Gastroesophageal sphincter (tissue), 4 donors: ENCODE measurements around the gene TXLNB. TPM values are rescaled to one million over a fixed set of nuclear protein-coding genes. Genes with fewer than 3 reads are reported as not detected.

Source experiments
- ATAC-seq: fragments of 150-250 bp; one replicate; pipeline ENCODE4 v1.9.1; 2016; ENCODE audit warnings: mild to moderate bottlenecking, moderate library complexity
- H3K27ac ChIP-seq, 4 donors: fragments of 200-600 bp; sonication (generic) in 3 of 4; 1 replicate in 3 of 4; 2 replicates in 1 of 4; pipeline ENCODE4 v1.5.1; 2016 to 2019
- H3K27me3 ChIP-seq: fragments of 200-600 bp; sonication (generic); one replicate; pipeline ENCODE4 v1.5.1; 2019
- H3K36me3 ChIP-seq, 2 donors: fragments of 200-600 bp; sonication (generic); one replicate each; pipeline ENCODE4 v1.5.1; 2019; ENCODE audit warnings: control low read depth in 1 of 2
- H3K4me1 ChIP-seq, 3 donors: fragments of 200-600 bp; sonication (generic); 1 replicate in 2 of 3; 2 replicates in 1 of 3; pipeline ENCODE4 v1.5.1; 2016 to 2019; ENCODE audit warnings: control low read depth in 2 of 3
- H3K4me3 ChIP-seq, 2 donors: fragments of 200-600 bp; sonication (generic); one replicate each; pipeline ENCODE4 v1.5.1; 2019; ENCODE audit warnings: mild to moderate bottlenecking in 1 of 2, moderate library complexity in 1 of 2
- H3K9me3 ChIP-seq, 3 donors: fragments of 200-600 bp; sonication (generic); one replicate each; pipeline ENCODE4 v1.5.1; 2017 to 2019; ENCODE audit warnings: control low read depth in 2 of 3
- EP300 ChIP-seq: sonication (generic); formaldehyde crosslinking; IDR thresholded peaks from one replicate; pipeline ENCODE4 v1.6.1; 2017; ENCODE audit warnings: antibody characterized with exemption, mild to moderate bottlenecking
- POLR2A ChIP-seq, 2 donors: fragments of 450-650 bp; IDR thresholded peaks; one replicate each; pipeline ENCODE4 v1.6.1; 2017; ENCODE audit warnings: antibody characterized with exemption in 2 of 2, mild to moderate bottlenecking in 2 of 2, moderate library complexity in 1 of 2
- POLR2AphosphoS5 ChIP-seq: sonication (generic); formaldehyde crosslinking; IDR thresholded peaks from one replicate; pipeline ENCODE4 v1.6.1; 2017; ENCODE audit warnings: antibody characterized with exemption
- WGBS, 2 donors: methylation state at CpG; one replicate each; pipeline ENCODE4 v1.1.5; 2018; ENCODE audit warnings: low coverage in 1 of 2; 5-methylcytosine and 5-hydroxymethylcytosine counted together
- total RNA-seq, 4 donors: library from RNA; depleted of rRNA; stranded (reverse); fragments of >200 nt; gene quantifications; one replicate each; pipeline ENCODE4 v1.1.0, GENCODE V29; 2016
- TF ChIP-seq, protein P1 (sequence below), 4 experiments: fragments of 200-600 bp in 2 of 4; fragments of 450-650 bp in 2 of 4; sonication (generic) in 1 of 4; IDR thresholded peaks; one replicate each; pipeline ENCODE4 v1.5.1; 2017 to 2019; ENCODE audit warnings: antibody characterized with exemption in 4 of 4, mild to moderate bottlenecking in 2 of 4, moderate library complexity in 2 of 4

The TXLNB gene
- total RNA-seq, 4 donors from 2014 or later, result 0.67 to 5.4 (median 2.6) TPM

GRCh38 chr6:139306291-139306981 is 14.6 kb upstream of the TXLNB start:
- Histone ChIP-seq H3K27ac (no peak overlapping the region), H3K27me3 (no peaks in the 10 kb centered on the region), H3K4me3 (no peak overlapping the region), H3K4me1 (no peaks in the 10 kb centered on the region), H3K36me3 (no peaks in the 10 kb centered on the region), H3K9me3 (no peaks in the 10 kb centered on the region)
- TF ChIP-seq, protein P1, sequence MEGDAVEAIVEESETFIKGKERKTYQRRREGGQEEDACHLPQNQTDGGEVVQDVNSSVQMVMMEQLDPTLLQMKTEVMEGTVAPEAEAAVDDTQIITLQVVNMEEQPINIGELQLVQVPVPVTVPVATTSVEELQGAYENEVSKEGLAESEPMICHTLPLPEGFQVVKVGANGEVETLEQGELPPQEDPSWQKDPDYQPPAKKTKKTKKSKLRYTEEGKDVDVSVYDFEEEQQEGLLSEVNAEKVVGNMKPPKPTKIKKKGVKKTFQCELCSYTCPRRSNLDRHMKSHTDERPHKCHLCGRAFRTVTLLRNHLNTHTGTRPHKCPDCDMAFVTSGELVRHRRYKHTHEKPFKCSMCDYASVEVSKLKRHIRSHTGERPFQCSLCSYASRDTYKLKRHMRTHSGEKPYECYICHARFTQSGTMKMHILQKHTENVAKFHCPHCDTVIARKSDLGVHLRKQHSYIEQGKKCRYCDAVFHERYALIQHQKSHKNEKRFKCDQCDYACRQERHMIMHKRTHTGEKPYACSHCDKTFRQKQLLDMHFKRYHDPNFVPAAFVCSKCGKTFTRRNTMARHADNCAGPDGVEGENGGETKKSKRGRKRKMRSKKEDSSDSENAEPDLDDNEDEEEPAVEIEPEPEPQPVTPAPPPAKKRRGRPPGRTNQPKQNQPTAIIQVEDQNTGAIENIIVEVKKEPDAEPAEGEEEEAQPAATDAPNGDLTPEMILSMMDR (IDR thresholded peaks at IDR 0.05), result no peak
- TF ChIP-seq POLR2A (IDR thresholded peaks at IDR 0.05) (no peak), POLR2AphosphoS5 (no peak), EP300 (no peak)
- ATAC-seq, result no peak
- WGBS, 2 donors, result 73 to 81% methylated on average over 3 of the region's 3 CpGs

DNA sequence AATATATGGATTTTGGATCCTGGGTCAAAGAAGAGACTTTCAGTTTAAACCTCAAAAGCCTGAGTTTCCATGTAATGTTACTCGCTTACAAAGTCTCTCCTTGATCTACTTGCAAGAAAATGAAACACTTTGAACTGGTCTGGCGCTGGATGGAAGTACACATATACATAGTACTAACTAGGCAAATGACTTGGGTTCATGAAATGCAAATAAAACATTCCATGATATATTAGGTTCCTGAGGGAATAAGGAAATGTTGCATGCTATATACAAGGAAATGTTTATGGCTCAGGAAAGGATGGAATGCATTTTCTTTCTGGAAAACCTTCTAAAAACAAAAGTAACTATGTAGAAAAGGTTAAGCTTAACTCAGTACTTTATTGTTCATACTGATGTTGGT is 11.4 kb upstream of the TXLNB start:
- Histone ChIP-seq H3K4me1 (no peaks in the 10 kb centered on the region), H3K27ac (no peak overlapping the region), H3K36me3 (no peaks in the 10 kb centered on the region), H3K27me3 (no peaks in the 10 kb centered on the region), H3K9me3 (no peaks in the 10 kb centered on the region), H3K4me3 (no peak overlapping the region)
- TF ChIP-seq POLR2A (IDR thresholded peaks at IDR 0.05) (no peak), POLR2AphosphoS5 (no peak), EP300 (no peak)
- TF ChIP-seq, protein P1 (IDR thresholded peaks at IDR 0.05), result no peak
- 81 to 91% methylated on average over 2 of the region's 2 CpGs for WGBS, 2 donors
- no peak for ATAC-seq

DNA sequence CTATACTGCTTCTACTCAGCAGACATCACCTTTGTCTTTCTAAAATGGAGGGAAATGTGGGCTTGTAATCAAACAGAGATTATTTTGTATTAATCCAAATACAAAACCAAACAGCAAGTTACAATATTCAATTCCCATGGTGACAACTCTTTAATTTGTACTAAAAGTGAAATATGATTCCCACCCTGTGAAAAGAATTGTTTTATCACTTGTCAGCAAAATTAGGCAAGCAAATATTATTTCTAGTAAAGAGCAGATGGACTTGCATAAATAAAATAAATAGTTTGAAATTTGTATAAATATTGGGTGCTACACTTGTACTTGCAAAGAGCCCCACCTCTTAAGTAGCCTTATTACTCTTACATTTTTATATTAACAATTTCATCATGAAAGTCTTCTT is 6.1 kb upstream of the TXLNB start:
- Histone ChIP-seq H3K27me3 (no peaks in the 10 kb centered on the region), H3K4me3 (no peak overlapping the region), H3K27ac (no peak overlapping the region), H3K9me3 (no peaks in the 10 kb centered on the region), H3K4me1 (no peaks in the 10 kb centered on the region), H3K36me3 (no peaks in the 10 kb centered on the region)
- no peak for ATAC-seq
- no peak for TF ChIP-seq POLR2AphosphoS5
- no peak for TF ChIP-seq EP300
- TF ChIP-seq, protein P1 (IDR thresholded peaks at IDR 0.05), result no peak
- TF ChIP-seq POLR2A (IDR thresholded peaks at IDR 0.05), result no peak

DNA sequence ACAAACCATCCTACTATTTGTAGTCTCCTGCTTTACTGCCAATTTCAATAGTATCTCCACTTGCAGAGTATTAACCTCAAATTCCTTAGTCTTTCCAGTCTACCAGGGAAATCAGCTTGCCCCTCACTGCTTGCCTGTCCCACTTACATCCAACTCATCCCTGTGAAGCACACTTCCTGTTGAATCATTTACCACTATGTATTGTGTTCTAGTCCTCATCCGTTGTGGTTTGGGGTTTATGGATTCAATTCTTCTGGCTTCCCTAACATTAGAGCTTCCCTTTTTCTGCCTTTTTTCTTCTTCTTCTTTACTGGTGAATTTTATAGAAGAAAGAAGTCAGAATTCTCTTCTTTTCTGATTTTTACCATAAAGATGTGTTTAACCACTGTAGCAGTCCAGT is 5.1 kb upstream of the TXLNB start:
- H3K4me1 ChIP-seq, result peaks cover 0 to 9% (median 0%) of the 10 kb centered on the region in 3 donors
- no peak for ATAC-seq
- no peak overlapping the region for H3K27ac ChIP-seq
- TF ChIP-seq POLR2A (IDR thresholded peaks at IDR 0.05) (no peak), EP300 (no peak), POLR2AphosphoS5 (no peak)
- TF ChIP-seq, protein P1 (IDR thresholded peaks at IDR 0.05), result no peak
- no peaks in the 10 kb centered on the region for H3K36me3 ChIP-seq
- no peak overlapping the region for H3K4me3 ChIP-seq
- no peaks in the 10 kb centered on the region for H3K27me3 ChIP-seq
- no peaks in the 10 kb centered on the region for H3K9me3 ChIP-seq
- 89 to 100% methylated on average over 1 of the region's 1 CpG for WGBS, 2 donors

DNA sequence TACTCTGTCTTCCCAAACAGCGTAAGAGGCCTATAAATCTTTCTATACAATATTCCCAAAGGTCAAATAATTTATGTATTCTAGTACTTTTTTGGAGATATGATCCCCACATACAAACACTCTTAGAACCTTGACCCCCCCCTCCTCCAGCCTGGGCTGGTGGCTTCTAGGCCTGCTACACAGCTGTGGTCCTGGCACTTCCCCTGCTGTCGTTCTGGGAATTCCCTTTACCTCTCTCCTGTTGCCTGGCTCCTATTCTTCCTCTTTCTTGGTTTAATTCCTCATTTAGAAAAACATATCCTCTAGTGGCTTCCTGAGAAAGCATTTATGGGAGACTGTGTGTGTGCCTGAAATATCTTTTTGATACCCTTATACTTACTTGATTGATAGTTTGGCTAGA is 4.1 kb upstream of the TXLNB start:
- Histone ChIP-seq H3K27ac (no peak overlapping the region), H3K4me1 (peaks cover 0 to 20% (median 3%) of the 10 kb centered on the region in 3 donors), H3K27me3 (no peaks in the 10 kb centered on the region), H3K4me3 (no peak overlapping the region), H3K9me3 (no peaks in the 10 kb centered on the region), H3K36me3 (no peaks in the 10 kb centered on the region)
- ATAC-seq, result no peak
- TF ChIP-seq, protein P1 (IDR thresholded peaks at IDR 0.05), result no peak
- TF ChIP-seq POLR2A (IDR thresholded peaks at IDR 0.05) (no peak), EP300 (no peak), POLR2AphosphoS5 (no peak)
- 77 to 79% methylated on average over 2 of the region's 2 CpGs for WGBS, 2 donors
